Stomach smooth muscle (tissue), 2 donors: ENCODE results near the gene LRRC45.
"Not testable (repeated sequence)": the region's sequence is repeated elsewhere in the genome, so short reads cannot be mapped to it uniquely, and the experiment has no call there.

Experiments used
- H3K27ac ChIP-seq: one replicate; pipeline ENCODE4 v1.7.0; 2013; ENCODE audit warnings: mild to moderate bottlenecking, low read length, inconsistent platforms
- H3K27me3 ChIP-seq, 2 donors: one replicate each; pipeline ENCODE4 v1.7.0; 2013; ENCODE audit warnings: low read length in 2 of 2; ENCODE audit not compliant: insufficient read depth in 2 of 2, control insufficient read depth in 1 of 2
- H3K36me3 ChIP-seq, 2 donors: one replicate each; pipeline ENCODE4 v1.7.0; 2013; ENCODE audit warnings: low read length in 2 of 2; ENCODE audit not compliant: control insufficient read depth in 2 of 2, insufficient read depth in 2 of 2
- H3K4me1 ChIP-seq: one replicate; pipeline ENCODE4 v1.7.0; 2013; ENCODE audit warnings: low read length; ENCODE audit not compliant: control insufficient read depth, insufficient read depth
- H3K4me3 ChIP-seq, 2 donors: one replicate each; pipeline ENCODE4 v1.7.0; 2013; ENCODE audit warnings: low read length in 2 of 2
- H3K9ac ChIP-seq, 2 donors: one replicate each; pipeline ENCODE4 v1.7.0; 2013; ENCODE audit warnings: low read length in 2 of 2, mild to moderate bottlenecking in 1 of 2
- H3K9me3 ChIP-seq, 2 donors: one replicate each; pipeline ENCODE4 v1.7.0; 2013; ENCODE audit warnings: low read length in 2 of 2; ENCODE audit not compliant: control insufficient read depth in 2 of 2
- donor health status: healthy.
- donor health status: Pancreatic carcinoma.

The LRRC45 gene

GRCh38 chr17:82022981-82023446 is at the start of gene LRRC45:
Gene LRRC45, plus strand, starts transcription at chr17:82023305. Its CDS starts 339 bp downstream, at chr17:82023644.
- H3K36me3 ChIP-seq, result peaks cover 3 to 5% of the 10 kb centered on the region in 2 donors
- no peaks in the 10 kb centered on the region for H3K27me3 ChIP-seq
- peaks cover 37% of the 10 kb centered on the region for H3K4me1 ChIP-seq
- no peaks in the 10 kb centered on the region for H3K9me3 ChIP-seq
- H3K27ac ChIP-seq, result no peak within 1 kb of the TSS
- H3K9ac ChIP-seq, result peak within 1 kb of the TSS; percentile 80 to 83
- H3K4me3 ChIP-seq, result peak within 1 kb of the TSS; percentile 76 to 85

- peaks cover 11 to 13% of the 10 kb centered on the region in 2 donors for H3K27me3 ChIP-seq
- no peaks in the 10 kb centered on the region for H3K36me3 ChIP-seq
- H3K9me3 ChIP-seq, result peaks cover 0 to 2% of the 10 kb centered on the region in 2 donors
- no peak overlapping the region for H3K4me3 ChIP-seq
- H3K4me1 ChIP-seq, result peaks cover 13% of the 10 kb centered on the region
- H3K27ac ChIP-seq, result no peak overlapping the region
- H3K9ac ChIP-seq, result no peak overlapping the region
Observed at GRCh38 chr17:81973432-81973831, 49.7 kb upstream of the LRRC45 start.

GRCh38 chr17:81976332-81977210 is 46.5 kb upstream of the LRRC45 start:
- Histone ChIP-seq H3K4me3 (peak overlapping the region; percentile 73 to 83), H3K9ac (peak overlapping the region; percentile 75 to 86), H3K9me3 (peaks cover 0 to 2% of the 10 kb centered on the region in 2 donors), H3K27ac (peak overlapping the region; percentile 58), H3K27me3 (peaks cover 0 to 2% of the 10 kb centered on the region in 2 donors), H3K36me3 (peaks cover 0 to 3% of the 10 kb centered on the region in 2 donors), H3K4me1 (peaks cover 19% of the 10 kb centered on the region)

DNA sequence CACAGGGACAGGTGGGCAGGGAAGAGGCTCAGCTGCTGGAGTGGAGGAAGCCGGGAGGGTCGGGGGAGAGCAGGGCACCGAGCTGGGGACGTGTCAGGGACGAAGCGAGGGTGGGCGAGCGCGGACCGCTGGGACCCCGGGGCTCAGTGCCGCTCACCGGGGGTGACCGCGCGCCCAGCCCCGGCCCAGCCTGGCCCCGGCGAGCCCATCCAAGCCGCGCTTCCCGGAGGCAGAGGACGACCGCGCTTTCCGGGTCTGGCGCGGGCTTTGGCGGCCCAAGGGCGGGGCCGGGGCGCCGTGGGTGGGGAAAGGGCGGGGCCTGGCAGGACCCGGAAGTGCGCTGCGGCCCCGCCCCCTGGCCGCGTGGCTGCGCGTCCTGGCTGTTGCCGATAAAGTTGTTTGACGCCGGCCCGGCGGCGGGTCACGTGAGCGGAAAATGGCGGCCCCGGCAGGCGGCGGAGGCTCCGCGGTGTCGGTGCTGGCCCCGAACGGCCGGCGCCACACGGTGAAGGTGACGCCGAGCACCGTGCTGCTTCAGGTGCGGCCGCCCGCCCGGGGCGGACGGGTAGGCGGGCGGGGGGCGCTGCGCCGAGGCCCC is 45.8 kb upstream of the LRRC45 start, which contains the start of gene ASPSCR1:
Gene ASPSCR1, plus strand, starts transcription at position 419 of the 598 bp plus-strand sequence. Its CDS starts 18 bp downstream, at position 437.
- H3K27me3 ChIP-seq, result peaks cover 0 to 2% of the 10 kb centered on the region in 2 donors
- H3K27ac ChIP-seq, result peak within 1 kb of the TSS; percentile 60
- H3K9me3 ChIP-seq, result peaks cover 0 to 2% of the 10 kb centered on the region in 2 donors
- H3K4me3 ChIP-seq, result peak within 1 kb of the TSS; percentile 75 to 83
- peaks cover 19% of the 10 kb centered on the region for H3K4me1 ChIP-seq
- H3K9ac ChIP-seq, result peak within 1 kb of the TSS; percentile 75 to 86
- peaks cover 0 to 3% of the 10 kb centered on the region in 2 donors for H3K36me3 ChIP-seq

DNA sequence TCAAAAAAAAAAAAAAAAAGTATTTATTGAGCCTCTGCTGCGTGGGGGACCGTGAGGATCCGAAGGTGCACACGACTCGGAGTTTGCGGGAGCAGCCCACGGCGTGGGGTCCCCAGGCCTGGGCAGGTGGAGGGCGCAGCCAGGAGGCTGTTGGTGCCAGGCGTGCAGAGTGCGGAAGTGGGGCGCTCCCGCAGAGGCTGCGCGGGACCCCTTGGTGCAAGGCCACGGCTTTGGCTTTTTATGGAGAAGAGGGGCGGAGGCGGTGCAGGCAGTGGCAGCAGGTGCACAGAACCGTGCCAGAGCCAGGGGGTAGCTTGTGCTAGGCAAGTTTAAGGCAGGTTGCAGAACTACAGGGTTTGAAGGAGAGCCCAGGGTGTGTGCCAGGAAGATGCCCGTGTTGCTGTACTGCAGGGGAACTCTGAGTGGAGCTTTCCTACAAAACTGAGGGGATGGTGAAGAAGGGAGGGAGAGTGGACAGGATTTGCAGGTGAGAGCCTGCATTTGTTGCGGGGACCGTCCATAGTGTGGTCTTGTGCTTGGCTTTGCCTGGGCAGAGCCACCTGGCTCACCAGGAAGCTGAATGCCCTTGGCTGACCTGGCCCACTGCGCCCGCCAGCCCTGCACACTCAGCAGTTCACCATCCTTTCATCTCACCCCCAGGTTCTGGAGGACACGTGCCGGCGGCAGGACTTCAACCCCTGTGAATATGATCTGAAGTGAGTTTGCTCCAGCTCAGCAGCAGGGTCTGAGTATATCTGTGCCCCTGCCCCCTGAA is 44.4 kb upstream of the LRRC45 start:
- peak overlapping the region in 1 of 2 donors; percentile 83 for H3K4me3 ChIP-seq
- no peak overlapping the region for H3K9ac ChIP-seq

GRCh38 chr17:81980122-81980521 is 43.0 kb upstream of the LRRC45 start:
- no peaks in the 10 kb centered on the region for H3K27me3 ChIP-seq
- peaks cover 4 to 11% of the 10 kb centered on the region in 2 donors for H3K36me3 ChIP-seq
- H3K9me3 ChIP-seq, result no peaks in the 10 kb centered on the region
- no peak overlapping the region for H3K9ac ChIP-seq
- no peak overlapping the region for H3K27ac ChIP-seq
- H3K4me3 ChIP-seq, result no peak overlapping the region
- H3K4me1 ChIP-seq, result peaks cover 19% of the 10 kb centered on the region

More for the DNA sequence above, 44.4 kb upstream of the LRRC45 start:
- no peaks in the 10 kb centered on the region for H3K9me3 ChIP-seq
- no peaks in the 10 kb centered on the region for H3K27me3 ChIP-seq
- peaks cover 19% of the 10 kb centered on the region for H3K4me1 ChIP-seq
- H3K36me3 ChIP-seq, result peaks cover 0 to 3% of the 10 kb centered on the region in 2 donors
- H3K27ac ChIP-seq, result no peak overlapping the region

GRCh38 chr17:81980707-81981343 is 42.3 kb upstream of the LRRC45 start:
- H3K9ac ChIP-seq, result no peak overlapping the region
- no peak overlapping the region for H3K4me3 ChIP-seq
- H3K27me3 ChIP-seq, result no peaks in the 10 kb centered on the region
- H3K36me3 ChIP-seq, result peaks cover 11 to 17% of the 10 kb centered on the region in 2 donors
- no peak overlapping the region for H3K27ac ChIP-seq
- peaks cover 19% of the 10 kb centered on the region for H3K4me1 ChIP-seq
- H3K9me3 ChIP-seq, result no peaks in the 10 kb centered on the region

DNA sequence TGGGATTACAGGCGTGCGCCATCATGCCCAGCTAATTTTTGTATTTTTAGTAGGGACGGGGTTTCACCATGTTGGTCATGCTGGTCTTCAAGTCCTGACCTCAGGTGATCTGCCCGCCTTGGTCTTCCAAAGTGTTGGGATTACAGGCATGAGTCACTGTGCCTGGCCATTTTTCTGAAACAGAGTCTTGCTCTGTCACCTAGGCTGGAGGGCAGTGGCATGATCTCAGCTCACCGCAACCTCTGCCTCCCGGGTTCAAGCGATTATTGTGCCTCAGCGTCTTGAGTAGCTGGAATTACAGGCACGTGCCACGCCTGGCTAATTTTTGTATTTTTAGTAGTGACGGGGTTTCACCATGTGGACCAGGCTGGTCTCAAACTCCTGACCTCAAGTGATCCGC is 41.6 kb upstream of the LRRC45 start:
- not testable (repeated sequence) for H3K9me3 ChIP-seq
- peaks cover 14 to 17% of the 10 kb centered on the region in 2 donors for H3K36me3 ChIP-seq

GRCh38 chr17:81983011-81983638 is 40.0 kb upstream of the LRRC45 start:
- Histone ChIP-seq H3K4me3 (no peak overlapping the region), H3K27me3 (no peaks in the 10 kb centered on the region), H3K9me3 (no peaks in the 10 kb centered on the region), H3K9ac (no peak overlapping the region), H3K27ac (no peak overlapping the region), H3K4me1 (peaks cover 8% of the 10 kb centered on the region), H3K36me3 (peaks cover 16 to 17% of the 10 kb centered on the region in 2 donors)

More for the DNA sequence above, 41.6 kb upstream of the LRRC45 start:
- H3K27ac ChIP-seq, H3K9ac ChIP-seq, H3K27me3 ChIP-seq, H3K4me3 ChIP-seq: not testable (repeated sequence)
- peaks cover 15% of the 10 kb centered on the region for H3K4me1 ChIP-seq
